Breast epithelium (tissue), 4 donors: ENCODE data around the gene MAPK11. TPM values are rescaled to one million over a fixed set of nuclear protein-coding genes. Genes with fewer than 3 reads are reported as not detected.

Source experiments
- DNase-seq, 2 donors: peaks; one replicate each; pipeline ENCODE4 v3.0.0-alpha.2; 2019; ENCODE audit warnings: low spot score in 2 of 2
- H3K27ac ChIP-seq, 2 donors: fragments of 200-600 bp; sonication (generic) in 1 of 2; one replicate each; pipeline ENCODE4 v1.5.1; 2016 to 2019; ENCODE audit warnings: mild to moderate bottlenecking in 1 of 2
- H3K27me3 ChIP-seq, 2 donors: fragments of 200-600 bp; sonication (generic) in 1 of 2; one replicate each; pipeline versions ENCODE4 v1.5.1 to v1.6.0; 2017 to 2019; ENCODE audit warnings: control low read depth in 1 of 2, mild to moderate bottlenecking in 1 of 2
- H3K36me3 ChIP-seq: fragments of 200-600 bp; one replicate; pipeline ENCODE4 v1.5.1; 2019
- H3K4me1 ChIP-seq, 2 donors: fragments of 200-600 bp; sonication (generic); one replicate each; pipeline ENCODE4 v1.5.1; 2016 to 2019; ENCODE audit warnings: control low read depth in 1 of 2
- H3K4me3 ChIP-seq, 3 donors: fragments of 200-600 bp; sonication (generic); 1 replicate in 2 of 3; 2 replicates in 1 of 3; pipeline ENCODE4 v1.5.1; 2016 to 2019; ENCODE audit warnings: mild to moderate bottlenecking in 3 of 3, moderate library complexity in 2 of 3
- H3K9me3 ChIP-seq, 2 donors: fragments of 200-600 bp; sonication (generic) in 1 of 2; one replicate each; pipeline ENCODE4 v1.5.1; 2016 to 2019; ENCODE audit warnings: control low read depth in 1 of 2
- CTCF ChIP-seq, 3 donors: fragments of 450-650 bp; IDR thresholded peaks; one replicate each; pipeline ENCODE4 v1.5.1; 2016 to 2017; ENCODE audit warnings: antibody characterized with exemption in 3 of 3, mild to moderate bottlenecking in 3 of 3, moderate library complexity in 3 of 3
- POLR2A ChIP-seq: fragments of 450-650 bp; IDR thresholded peaks from one replicate; pipeline ENCODE4 v1.6.1; 2016; ENCODE audit warnings: antibody characterized with exemption, mild to moderate bottlenecking, moderate library complexity
- POLR2AphosphoS5 ChIP-seq, 3 donors: sonication (generic); formaldehyde crosslinking; IDR thresholded peaks; one replicate each; pipeline ENCODE4 v1.6.1; 2017; ENCODE audit warnings: antibody characterized with exemption in 3 of 3
- intact Hi-C: fragments of 100-400 bp; cut with DNase I; formaldehyde crosslinking; loops from one replicate; pipeline ENCODE4 v1.15.1; 2023; ENCODE audit warnings: low total_unique reads
- total RNA-seq, 3 donors: library from RNA; depleted of rRNA; stranded (reverse); fragments of >200 nt; gene quantifications; one replicate each; pipeline ENCODE4 v1.1.0, GENCODE V29; 2016

The MAPK11 gene
- total RNA-seq, 3 donors from 2014 or later, result 5.7 to 16.5 (median 13.4) TPM

GRCh38 chr22:50242406-50242949, 27.7 kb downstream of the MAPK11 start:
- no peak for TF ChIP-seq POLR2AphosphoS5 (IDR thresholded peaks at IDR 0.05)
- TF ChIP-seq POLR2A, result no peak
- no peak for TF ChIP-seq CTCF (IDR thresholded peaks at IDR 0.05)
- Histone ChIP-seq H3K27me3 (no peaks in the 10 kb centered on the region), H3K4me3 (peak overlapping the region; percentile 77 to 98 (median 93)), H3K4me1 (peaks cover 7 to 19% of the 10 kb centered on the region in 2 donors), H3K36me3 (no peaks in the 10 kb centered on the region), H3K27ac (no peak overlapping the region), H3K9me3 (no peaks in the 10 kb centered on the region)
- intact Hi-C loops, result no loop called here
- DNase-seq, result no peak

- Histone ChIP-seq H3K36me3 (no peaks in the 10 kb centered on the region), H3K9me3 (no peaks in the 10 kb centered on the region), H3K4me3 (no peak overlapping the region), H3K27ac (no peak overlapping the region), H3K27me3 (no peaks in the 10 kb centered on the region), H3K4me1 (peaks cover 0 to 12% of the 10 kb centered on the region in 2 donors)
- intact Hi-C loops, result no loop called here
- no peak for TF ChIP-seq POLR2AphosphoS5 (IDR thresholded peaks at IDR 0.05)
- no peak for TF ChIP-seq POLR2A
- no peak for TF ChIP-seq CTCF (IDR thresholded peaks at IDR 0.05)
- no peak for DNase-seq
Observed at GRCh38 chr22:50238755-50239154, 31.4 kb downstream of the MAPK11 start.

- no peak for TF ChIP-seq POLR2AphosphoS5 (IDR thresholded peaks at IDR 0.05)
- no peak for TF ChIP-seq CTCF (IDR thresholded peaks at IDR 0.05)
- TF ChIP-seq POLR2A, result no peak
- H3K27ac ChIP-seq, result no peak overlapping the region
- intact Hi-C loops, result loop anchor here (1.0 kb wide), 1 partner anchor 45 kb away; no protein-coding TSS in a partner anchor
- no peak for DNase-seq
- H3K4me3 ChIP-seq, result no peak overlapping the region
- H3K4me1 ChIP-seq, result peaks cover 0 to 8% of the 10 kb centered on the region in 2 donors
- no peaks in the 10 kb centered on the region for H3K27me3 ChIP-seq
- no peaks in the 10 kb centered on the region for H3K9me3 ChIP-seq
- no peaks in the 10 kb centered on the region for H3K36me3 ChIP-seq
Observed at GRCh38 chr22:50236731-50237409, 33.3 kb downstream of the MAPK11 start.

GRCh38 chr22:50233223-50233622, 37.0 kb downstream of the MAPK11 start:
- Histone ChIP-seq H3K9me3 (no peaks in the 10 kb centered on the region), H3K27ac (no peak overlapping the region), H3K4me3 (no peak overlapping the region), H3K27me3 (no peaks in the 10 kb centered on the region), H3K4me1 (no peaks in the 10 kb centered on the region), H3K36me3 (no peaks in the 10 kb centered on the region)
- intact Hi-C loops, result no loop called here
- no peak for DNase-seq
- TF ChIP-seq POLR2AphosphoS5 (IDR thresholded peaks at IDR 0.05), result no peak
- no peak for TF ChIP-seq POLR2A
- TF ChIP-seq CTCF (IDR thresholded peaks at IDR 0.05), result no peak

GRCh38 chr22:50232481-50233151, 37.6 kb downstream of the MAPK11 start:
- Histone ChIP-seq H3K9me3 (no peaks in the 10 kb centered on the region), H3K27ac (no peak overlapping the region), H3K4me1 (no peaks in the 10 kb centered on the region), H3K4me3 (no peak overlapping the region), H3K27me3 (no peaks in the 10 kb centered on the region), H3K36me3 (no peaks in the 10 kb centered on the region)
- TF ChIP-seq POLR2AphosphoS5 (IDR thresholded peaks at IDR 0.05), result no peak
- no peak for TF ChIP-seq POLR2A
- TF ChIP-seq CTCF (IDR thresholded peaks at IDR 0.05), result no peak
- no peak for DNase-seq
- intact Hi-C loops, result no loop called here
